Activated T-cell treated with anti-CD3 and anti-CD28 coated beads, Interleukin-2, amount 50 U/mL, for 1 hour (primary cell): ENCODE results near the gene ZNF865.

Experiments
- DNase-seq: peaks from one replicate; pipeline ENCODE4 v3.0.0-alpha.2; 2020

Gene ZNF865

DNA sequence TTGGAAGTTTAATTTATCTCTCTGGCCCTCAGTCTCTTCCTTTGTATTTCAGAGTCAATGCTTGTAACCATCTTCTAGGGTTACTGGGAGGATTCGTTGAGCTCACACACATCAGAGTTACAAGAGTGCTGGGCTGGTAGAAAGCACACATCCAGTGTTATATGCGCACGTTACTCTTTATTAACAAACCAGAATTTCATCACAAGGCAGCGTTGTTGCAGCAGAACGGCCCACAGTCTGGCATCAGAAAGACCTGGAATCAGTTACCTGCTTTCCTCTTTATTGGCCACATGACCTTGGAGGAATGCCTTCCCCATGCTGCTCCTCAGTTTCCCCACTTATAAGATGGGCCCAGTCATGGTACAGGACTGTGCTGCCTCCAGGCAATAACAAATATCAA, 3.9 kb downstream of the ZNF865 start:
- no peak for DNase-seq

GRCh38 chr19:55611300-55611982, 6.0 kb downstream of the ZNF865 start:
- DNase-seq = no peak

DNA sequence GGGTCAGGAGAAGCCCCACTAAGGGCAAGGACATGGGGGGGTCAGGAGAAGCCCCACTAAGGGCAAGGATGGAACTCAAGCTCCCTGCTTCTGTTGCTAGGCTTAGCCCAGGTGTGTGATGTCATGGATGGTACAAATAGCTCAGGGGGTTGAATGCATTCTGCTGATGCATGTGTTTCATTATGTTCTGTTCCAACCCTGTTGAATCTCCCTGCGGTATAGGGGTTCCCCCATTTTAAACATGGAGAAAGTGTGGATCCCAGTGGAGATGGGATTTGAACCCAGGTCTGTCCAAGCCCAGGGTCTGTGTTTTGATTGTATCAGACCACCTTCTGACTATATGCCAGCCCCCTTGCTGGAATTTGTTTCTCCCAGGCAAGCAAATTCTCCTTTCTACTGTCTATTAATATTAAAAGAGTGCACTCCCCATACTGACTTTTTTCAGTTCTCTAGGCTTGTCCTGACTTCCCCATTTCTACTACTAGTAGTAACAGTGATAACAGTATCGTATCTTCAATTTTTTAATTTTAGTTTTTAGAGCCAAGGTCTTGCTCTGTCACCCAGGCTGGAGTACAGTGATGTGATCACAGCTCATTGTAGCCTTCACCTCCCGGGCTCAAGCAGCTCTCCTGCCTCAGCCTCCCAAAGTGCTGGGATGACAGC, 6.7 kb downstream of the ZNF865 start:
- no peak for DNase-seq

DNA sequence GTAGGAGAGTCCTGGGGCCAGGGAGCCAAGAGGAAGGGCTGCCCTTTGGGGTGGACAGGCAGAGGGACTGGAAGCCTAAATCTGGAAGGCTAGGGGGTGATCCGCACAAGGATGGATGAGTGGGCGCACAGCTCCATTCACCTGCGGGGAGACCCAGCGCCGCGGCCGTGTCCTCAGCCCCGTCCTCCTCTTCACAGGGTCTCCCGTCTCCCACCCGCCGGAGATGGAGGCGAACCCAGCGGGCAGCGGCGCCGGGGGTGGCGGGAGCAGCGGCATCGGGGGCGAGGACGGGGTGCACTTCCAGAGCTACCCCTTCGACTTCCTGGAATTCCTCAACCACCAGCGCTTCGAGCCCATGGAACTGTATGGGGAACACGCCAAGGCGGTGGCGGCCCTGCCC, 7.9 kb downstream of the ZNF865 start:
- DNase-seq = no peak

- no peak for DNase-seq
Observed at GRCh38 chr19:55613930-55614710, 8.7 kb downstream of the ZNF865 start.

GRCh38 chr19:55614711-55615542, 9.5 kb downstream of the ZNF865 start:
- DNase-seq = no peak

DNA sequence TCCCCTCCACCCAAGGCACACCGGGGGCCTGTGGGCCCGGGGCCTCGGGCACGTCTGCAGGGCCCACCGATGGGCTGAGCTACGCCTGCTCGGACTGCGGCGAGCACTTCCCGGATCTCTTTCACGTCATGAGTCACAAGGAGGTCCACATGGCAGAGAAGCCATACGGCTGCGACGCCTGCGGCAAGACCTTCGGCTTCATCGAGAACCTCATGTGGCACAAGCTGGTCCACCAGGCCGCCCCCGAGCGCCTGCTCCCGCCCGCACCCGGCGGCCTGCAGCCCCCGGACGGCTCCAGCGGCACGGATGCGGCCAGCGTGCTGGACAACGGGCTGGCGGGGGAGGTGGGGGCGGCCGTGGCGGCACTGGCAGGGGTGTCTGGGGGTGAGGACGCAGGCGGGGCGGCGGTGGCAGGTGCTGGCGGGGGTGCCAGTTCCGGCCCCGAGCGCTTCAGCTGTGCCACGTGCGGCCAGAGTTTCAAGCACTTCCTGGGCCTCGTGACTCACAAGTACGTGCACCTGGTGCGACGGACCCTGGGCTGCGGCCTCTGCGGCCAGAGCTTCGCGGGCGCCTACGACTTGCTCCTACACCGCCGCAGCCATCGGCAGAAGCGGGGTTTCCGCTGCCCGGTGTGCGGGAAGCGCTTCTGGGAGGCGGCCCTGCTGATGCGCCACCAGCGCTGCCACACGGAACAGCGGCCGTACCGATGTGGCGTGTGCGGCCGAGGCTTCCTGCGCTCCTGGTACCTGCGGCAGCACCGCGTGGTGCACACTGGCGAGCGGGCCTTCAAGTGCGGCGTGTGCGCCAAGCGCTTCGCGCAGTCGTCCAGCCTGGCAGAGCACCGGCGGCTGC, 10.3 kb downstream of the ZNF865 start:
- DNase-seq = no peak

DNA sequence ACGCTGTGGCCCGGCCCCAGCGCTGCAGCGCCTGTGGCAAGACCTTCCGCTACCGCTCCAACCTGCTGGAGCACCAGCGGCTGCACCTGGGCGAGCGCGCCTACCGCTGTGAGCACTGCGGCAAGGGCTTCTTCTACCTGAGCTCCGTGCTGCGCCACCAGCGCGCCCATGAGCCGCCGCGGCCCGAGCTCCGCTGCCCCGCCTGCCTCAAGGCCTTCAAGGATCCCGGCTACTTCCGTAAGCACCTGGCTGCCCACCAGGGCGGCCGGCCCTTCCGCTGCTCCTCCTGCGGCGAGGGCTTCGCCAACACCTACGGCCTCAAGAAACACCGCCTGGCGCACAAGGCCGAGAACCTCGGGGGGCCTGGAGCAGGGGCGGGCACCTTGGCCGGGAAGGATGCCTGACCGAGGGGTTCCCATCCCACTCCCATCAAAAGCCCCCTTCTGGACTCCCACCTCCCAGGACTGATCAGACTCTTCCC, 11.0 kb downstream of the ZNF865 start:
- no peak for DNase-seq

- DNase-seq = no peak
Observed at GRCh38 chr19:55617426-55617825, 12.0 kb downstream of the ZNF865 start.

- no peak for DNase-seq
Observed at GRCh38 chr19:55618426-55618825, 13.0 kb downstream of the ZNF865 start.

GRCh38 chr19:55619286-55619685, 13.8 kb downstream of the ZNF865 start:
- no peak for DNase-seq

DNA sequence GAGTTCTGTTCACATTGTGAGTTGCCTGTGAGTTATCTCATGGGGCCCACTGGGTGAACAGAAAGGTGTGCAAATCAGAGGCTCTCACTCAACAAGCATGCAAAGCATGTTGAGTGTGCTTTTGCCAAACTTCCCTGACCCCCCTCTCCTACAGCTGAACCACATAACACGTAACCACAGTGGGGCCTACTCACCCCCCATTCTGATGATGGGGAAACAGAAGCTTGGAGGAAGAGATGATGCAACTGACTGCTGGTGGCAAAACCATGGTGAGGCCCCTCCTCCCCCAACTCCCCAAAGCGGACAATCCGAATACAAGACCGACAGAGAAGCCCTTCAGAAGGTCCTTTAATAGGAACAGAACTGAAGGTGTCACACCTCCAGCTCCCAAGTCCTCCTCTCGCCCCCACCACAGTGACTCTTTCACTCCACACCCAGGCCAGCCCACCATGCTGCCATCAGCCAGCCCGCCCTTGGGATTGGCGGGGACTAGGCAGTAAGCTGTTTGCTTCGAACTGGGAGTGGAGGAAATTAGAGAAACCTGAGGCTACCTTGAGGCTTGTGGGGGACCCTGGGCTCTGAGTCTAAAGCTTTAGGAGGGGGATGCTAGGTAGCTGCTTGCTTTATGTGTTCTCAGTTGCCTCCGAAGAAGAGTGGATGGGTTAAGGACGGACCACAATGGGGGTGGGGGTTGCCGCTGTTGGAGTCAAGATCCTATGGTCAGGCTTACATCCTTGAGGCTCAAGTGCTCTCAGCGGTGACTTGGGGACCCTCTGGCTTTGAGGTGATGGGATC, 15.2 kb downstream of the ZNF865 start:
- DNase-seq = peak; percentile 41

DNA sequence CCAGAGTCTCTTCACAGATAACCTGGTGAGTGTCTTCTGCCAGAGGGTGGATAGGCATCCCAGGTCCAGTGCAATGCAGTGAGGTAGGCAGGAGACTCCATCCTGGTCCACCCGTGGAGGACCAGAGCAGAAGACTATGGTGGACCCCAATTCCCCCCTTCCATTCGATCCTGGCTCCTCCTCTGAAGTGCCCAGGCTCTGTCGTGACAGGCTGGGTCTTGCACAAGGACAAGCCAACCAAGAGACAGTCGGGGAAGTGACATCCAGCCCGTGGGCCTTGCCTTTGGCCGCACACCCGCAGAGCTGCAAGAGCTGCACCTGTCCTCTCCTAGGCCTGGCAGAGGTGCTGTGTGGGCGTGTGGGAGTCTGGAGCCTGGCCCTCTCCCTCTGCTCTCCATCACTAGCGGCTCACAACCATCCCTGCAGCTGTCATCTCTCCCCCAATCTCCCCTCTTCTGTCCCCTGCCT, 15.8 kb downstream of the ZNF865 start:
- no peak for DNase-seq

GRCh38 chr19:55621673-55622231, 16.3 kb downstream of the ZNF865 start:
- DNase-seq = no peak

DNA sequence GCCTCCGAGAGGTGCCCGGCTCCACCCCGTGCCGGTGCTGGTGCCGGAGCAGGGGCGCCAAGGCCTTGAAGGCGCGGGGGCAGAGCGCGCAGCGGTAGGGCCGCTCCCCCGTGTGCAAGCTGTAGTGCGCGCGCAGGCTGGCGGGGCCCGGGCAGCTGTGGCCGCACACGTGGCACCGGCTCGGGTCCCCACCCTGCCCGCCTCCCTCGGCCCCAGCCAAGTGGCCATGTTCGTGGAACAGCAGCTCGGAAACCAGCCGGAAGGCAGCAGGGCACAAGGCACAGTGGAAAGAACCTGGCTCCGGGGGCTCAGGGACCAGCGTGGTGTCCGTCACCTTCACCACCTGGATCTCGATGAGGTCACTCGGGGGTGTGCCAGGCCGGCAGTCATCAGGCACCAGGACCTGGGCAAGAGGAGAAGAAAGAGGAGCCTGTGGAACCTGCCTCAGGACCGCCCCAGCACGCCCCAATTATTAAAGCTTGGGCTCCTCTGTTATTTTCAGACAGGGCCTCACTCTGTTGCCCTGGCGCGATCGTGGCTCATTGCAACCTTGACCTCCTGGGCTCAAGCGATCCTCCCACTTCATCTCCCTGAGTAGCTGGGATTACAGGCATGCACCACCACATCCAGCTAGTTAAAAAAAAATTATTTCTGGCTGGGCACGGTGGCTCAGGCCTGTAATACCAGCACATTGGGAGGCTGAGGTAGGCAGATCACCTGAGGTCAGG, 17.0 kb downstream of the ZNF865 start:
- no peak for DNase-seq

- no peak for DNase-seq
Observed at GRCh38 chr19:55623130-55623529, 17.7 kb downstream of the ZNF865 start.

DNA sequence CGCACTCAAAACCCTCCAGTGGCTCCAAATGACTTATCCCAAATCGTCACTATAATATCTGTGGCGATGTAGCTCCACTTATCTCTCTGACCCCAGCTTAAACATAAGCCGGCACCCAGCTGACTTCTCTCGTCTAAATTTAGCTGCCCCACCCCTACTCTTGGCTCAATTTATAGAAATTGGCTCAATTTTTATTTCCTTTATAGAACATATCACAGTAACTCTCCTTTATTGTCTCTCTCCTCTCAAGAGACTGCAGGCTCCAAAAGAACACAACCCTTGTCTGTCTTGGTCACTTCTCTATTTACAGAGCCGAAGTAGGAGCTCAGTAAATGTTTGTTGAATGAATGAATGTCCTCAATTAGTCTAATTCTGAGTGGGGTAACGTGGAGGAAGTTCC, 18.1 kb downstream of the ZNF865 start:
- DNase-seq = no peak

GRCh38 chr19:55624109-55625003, 18.9 kb downstream of the ZNF865 start, which contains the start of gene ZNF784:
ZNF784 (minus strand) TSS chr19:55624566; CDS start chr19:55624561, 5 bp downstream.
- peak; percentile 93 for DNase-seq

- DNase-seq = no peak
Observed at GRCh38 chr19:55625004-55625326, 19.5 kb downstream of the ZNF865 start.
